ENCODE measurements around the gene RRP8.

The RRP8 gene

DNA sequence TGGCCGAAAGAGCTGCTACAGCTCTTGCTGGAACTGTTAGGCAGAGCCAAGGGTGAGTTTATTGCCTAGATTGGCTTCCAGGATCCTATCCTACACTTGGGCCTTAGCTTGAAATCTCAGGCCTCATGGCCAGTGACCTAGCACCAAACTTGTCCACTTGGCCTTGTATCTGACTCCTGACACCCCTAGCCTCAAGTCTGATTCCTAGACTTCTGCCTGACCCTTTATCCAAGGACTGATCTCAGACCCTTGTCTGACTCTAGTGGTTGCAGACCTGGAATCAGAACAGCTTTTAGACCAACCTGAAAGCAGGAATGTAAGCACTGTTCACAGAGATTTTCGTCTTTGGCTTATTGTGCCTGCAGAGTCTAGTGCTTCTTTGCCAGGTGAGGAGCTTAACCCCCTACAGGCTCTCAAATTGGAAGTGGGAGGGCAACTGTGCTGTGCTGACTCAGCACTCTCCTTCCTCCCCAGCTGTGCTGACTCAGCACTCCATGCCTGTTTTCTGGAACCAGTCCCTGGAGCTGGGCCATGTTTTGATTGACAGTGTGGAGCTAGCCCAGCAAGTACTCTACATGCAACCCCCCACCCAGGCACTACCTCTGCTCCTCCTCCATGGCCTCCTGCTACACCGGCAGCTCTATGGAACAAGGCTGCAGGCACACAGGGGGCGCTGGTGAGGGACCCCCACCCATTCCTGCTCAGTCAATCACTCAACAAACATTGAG lies 35.1 kb downstream of the RRP8 start:
- DNase-seq (ENCODE audit: low read depth in 2 of 2) = no peak

DNA sequence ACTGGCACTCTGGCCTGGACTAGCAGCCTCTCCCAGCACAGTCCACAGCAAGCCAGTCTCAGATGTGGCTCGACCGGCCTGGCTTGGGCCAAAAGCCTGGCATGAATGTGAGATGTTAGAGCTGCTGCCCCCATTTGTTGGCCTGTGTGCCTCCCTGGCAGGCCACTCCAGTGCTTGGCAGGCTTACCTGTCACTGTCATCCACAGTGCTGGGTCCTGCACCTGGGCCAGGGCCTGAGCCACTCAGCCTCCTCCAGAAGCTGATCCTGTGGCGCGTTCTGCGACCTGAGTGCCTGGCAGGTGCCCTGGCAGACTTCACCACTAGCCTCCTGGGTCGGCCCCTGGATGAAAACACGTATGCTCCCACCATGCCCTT lies 36.1 kb downstream of the RRP8 start:
- DNase-seq (ENCODE audit: low read depth in 2 of 2) = no peak

DNA sequence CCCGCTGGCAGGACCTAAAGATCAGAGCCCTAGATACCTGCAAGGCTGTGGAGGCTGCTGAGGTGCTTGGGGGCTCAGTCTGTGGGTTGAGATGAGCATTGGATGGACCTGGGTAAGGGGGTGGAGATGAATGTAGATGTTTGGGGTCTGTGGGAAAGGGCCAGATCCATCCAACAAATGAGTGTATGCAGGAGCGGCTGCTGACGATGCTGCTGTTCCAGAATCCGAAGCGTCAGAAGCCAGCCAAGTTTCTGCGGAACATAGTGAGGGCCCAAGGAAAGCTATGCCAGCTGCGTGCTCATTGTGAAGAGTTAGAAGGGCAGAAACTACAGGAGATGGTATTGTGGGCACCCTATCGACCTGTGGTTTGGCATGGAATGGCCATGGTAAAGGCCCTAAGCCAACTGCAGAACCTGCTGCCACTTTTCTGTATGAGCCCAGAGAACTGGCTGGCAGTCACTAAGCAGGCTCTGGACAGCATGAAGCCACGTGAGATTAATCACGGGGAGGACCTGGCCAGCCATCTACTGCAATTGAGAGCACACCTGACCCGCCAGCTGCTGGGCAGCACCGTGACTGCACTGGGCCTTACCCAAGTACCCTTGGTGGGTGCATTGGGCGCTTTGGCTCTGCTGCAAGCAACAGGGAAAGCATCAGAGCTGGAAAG lies 36.6 kb downstream of the RRP8 start:
- DNase-seq (ENCODE audit: low read depth in 2 of 2) = no peak

DNA sequence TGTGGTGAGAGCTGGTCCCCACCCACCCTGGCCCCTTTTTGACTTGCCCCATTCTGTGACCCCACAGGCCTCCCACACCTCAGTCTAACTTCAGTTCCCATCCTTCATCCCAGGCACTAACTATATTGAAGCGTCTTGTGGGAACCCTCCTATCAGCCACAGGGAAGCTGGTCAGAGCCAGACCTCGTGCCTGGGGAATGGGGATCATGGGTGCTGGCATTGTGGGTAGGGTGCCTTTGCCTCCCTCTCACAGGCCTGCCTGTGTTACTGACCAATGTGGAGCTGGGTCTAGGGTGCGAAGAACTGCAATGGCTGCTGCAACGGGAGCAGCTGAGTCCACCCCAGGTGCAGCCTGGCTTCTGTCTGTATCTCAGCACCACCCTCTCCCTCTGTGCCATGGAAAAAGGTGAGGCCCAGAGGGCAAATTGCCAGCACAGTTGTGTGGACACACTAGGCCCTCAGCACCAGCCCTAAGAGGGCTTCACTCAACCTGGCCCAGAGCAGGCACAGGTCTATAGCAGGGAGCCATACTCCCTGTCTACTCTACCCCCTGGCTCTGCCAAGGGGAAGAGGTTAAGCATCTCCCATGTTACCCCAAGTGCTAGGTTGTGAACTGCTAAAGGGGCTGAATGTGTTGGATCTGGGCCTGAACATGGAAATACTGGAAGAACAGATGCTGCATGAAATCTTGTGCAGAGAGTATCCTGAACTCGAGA lies 37.3 kb downstream of the RRP8 start:
- DNase-seq (ENCODE audit: low read depth in 2 of 2) = no peak

DNA sequence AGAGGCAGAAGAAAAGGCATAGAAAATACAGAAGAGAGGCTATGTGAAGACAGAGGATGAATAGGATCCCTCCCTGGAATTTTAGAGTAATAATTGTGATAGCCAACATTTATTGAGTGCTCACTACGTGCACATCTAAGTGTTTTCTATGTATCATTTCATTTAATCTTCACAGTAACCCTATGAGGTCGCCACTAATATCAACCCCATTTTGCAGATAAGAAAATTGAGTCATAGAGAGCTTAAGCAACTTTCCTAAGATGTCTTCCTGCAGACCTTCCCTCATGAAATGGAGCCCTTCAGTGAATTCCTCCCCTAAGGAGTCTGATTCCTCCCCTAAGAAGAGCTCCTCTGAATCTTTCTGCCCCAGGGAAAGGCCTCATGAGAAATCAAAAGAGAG lies 38.1 kb downstream of the RRP8 start:
- DNase-seq (ENCODE audit: low read depth in 2 of 2) = no peak

DNA sequence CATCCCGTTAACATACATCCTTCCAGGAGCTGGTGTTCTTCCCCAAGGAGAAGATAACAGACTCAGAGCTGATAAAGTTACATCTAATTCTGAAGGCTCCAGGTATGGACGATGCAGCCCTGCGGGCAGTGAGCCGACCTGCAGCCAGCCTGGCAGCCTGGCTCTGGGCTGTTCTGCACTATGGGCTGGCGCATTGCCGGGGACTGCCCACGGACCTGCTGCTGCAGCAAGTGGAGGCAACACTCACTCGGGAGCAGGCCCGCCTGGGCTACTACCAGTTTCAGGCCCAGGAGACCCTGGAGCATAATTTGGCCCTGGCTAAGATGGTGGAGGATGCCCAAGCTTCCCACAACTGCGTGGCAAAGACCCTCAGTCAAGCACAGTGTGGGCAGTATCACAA lies 39.7 kb downstream of the RRP8 start:
- no peak for DNase-seq (ENCODE audit: low read depth in 2 of 2)

DNA sequence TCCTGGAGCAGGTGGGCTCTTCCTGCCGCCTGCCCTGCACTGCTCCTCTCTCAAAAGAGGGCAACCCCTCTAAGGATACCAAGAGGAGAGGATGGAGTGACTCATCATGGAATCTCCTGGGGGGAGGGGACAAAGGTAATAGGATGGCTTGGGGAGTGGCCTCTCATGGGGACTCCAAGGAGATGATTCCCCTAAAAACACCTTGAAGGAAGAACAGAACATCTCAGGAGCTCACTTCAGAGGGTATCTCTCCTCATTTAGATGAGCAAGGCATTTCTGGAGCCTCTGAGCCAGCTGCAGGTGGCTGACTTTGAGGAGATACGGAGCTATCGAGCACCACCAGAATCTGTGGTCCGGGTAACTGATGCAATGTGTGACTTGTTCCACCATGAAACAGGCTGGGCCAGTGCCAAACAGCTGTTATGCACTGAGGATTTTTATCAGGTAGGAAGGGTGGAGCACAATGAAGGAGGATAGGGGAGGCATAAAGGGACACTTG lies 40.2 kb downstream of the RRP8 start:
- DNase-seq (ENCODE audit: low read depth in 2 of 2) = no peak

DNA sequence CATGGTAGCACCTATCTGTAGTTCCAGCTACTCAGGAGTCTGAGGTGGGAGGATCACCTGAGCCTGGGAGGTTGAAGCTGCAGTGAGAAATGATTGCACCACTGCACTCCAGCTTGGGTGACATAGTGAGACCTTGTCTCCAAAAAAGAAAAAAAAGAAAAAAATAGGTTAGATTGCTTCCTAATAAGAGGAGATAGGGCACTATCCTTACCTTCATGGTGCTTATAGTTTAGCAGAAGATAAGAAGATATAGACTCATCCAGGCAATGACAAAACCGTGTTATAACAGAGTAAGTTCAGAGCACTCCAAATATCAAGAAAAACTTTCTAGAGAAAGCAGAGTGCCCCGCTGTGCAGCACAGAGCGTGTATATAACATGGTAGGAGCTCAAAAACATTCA lies 42.1 kb downstream of the RRP8 start:
- no peak for DNase-seq (ENCODE audit: low read depth in 2 of 2)

DNA sequence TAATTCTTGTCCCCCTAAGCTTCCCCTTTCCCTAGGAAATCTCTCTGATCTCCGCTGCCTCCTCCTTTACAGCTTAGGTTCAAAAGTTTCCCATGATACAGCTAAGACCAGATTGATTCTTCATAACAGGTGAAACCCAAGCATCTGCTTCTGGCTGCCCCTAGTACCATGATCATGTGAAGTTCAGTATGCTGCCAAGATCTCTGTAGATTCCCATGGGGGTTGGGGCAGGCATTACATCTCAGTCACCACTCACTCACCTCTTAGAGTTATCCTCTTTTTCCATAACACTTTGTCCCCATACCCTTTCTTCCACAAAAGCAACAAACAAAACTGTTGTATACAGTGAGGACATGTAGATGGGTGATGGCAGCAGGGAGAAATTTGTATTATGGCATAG lies 44.0 kb downstream of the RRP8 start:
- DNase-seq (ENCODE audit: low read depth in 2 of 2) = no peak

DNA sequence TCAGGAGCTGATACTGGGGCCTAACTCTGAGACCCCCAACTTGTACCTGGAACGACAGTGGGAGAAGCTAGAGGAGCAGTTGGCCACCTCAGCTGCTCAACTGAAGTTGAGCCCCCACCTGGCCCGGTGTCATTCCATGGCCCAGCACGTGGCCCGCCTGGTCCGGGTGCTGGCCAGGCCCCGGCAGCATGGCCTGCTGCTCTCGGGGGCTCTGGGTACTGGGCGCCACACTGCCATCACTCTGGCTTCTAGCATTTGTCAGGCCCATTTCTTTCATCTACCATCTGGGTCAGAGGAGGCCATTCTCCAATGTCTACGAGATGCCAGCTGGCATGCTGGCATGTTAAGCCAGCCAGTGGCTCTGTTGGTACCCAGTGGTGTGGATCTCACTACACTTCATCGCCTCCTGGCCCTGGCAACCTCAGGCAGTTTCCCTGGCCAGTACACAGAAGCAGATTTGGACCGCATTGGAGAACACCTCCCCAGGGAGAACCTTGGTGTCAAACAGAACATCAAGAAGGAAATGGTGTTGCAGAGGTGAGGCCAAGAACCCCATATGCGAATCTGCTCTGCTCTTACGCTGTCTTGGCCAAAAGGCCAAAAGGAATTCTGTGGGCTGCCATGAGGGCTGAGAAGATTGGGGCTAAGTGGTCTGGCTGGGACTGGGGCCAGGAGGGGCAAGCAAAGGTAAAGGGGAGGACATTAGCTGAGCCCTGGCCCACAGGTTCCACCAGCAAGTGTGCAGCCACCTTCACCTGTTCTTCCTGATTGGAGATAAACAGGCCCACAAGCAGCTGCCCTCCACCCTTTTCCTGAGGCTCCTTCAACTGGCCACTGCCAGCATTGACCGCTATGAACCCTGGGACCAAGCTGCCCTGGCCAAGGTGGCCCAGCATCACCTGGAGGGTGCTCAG lies 45.4 kb downstream of the RRP8 start:
- DNase-seq (ENCODE audit: low read depth in 2 of 2) = no peak

DNA sequence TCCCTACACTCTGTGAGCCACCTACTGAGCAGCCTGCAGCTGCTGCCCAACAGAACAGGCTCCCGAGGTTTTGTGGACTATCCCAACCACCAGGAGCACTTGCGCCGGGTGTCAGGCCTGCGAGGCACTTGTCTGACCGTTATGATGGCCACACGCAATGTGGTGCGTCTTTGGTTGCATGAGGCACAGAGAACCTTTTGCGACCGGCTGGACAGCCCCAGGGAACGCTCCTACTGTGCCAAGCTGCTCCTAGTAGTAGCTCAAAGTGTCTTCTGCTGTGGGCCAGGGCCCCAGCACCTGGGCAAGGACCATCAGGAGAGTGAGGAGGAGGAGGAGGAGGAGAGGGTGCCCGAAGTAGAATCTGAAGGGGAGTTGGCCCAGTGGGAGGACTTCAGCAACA lies 46.4 kb downstream of the RRP8 start:
- no peak for DNase-seq (ENCODE audit: low read depth in 2 of 2)

DNA sequence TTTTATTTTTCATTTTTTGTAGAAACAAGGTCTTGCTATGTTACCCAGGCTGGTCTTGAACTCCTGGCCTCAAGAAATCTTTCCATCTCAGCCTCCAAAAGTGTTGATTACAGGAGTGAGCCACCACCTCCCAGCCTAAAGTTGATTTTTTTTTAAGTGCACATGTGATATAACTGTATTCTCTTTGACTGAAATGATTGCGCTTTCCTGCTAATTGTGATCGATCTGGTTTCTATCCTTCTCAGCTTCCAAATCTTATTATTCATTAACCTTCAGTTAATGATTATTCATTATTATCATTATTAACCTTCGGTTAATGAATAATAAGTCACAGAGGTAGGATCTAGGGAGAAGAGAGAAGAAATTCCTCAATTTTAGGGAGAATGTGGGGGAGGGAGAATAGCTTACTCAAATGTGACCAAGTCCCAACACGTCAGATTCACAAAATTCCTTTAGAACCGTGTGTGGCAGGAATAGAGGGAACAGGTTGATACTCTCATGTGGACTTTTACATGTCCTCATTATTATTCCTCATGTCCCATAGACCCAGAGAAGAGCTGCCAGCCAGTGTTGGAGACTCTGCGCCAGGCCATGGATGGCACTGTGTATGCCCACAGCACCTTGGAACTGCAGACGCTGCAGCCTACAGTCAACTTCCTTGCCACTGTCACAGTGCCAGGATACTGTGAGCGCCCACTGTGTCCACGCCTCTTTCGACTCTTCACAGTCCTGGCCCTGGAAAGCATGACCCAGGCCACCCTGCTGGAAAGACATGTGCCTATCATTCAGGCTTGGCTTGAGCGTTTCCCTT lies 47.1 kb downstream of the RRP8 start:
- no peak for DNase-seq (ENCODE audit: low read depth in 2 of 2)

DNA sequence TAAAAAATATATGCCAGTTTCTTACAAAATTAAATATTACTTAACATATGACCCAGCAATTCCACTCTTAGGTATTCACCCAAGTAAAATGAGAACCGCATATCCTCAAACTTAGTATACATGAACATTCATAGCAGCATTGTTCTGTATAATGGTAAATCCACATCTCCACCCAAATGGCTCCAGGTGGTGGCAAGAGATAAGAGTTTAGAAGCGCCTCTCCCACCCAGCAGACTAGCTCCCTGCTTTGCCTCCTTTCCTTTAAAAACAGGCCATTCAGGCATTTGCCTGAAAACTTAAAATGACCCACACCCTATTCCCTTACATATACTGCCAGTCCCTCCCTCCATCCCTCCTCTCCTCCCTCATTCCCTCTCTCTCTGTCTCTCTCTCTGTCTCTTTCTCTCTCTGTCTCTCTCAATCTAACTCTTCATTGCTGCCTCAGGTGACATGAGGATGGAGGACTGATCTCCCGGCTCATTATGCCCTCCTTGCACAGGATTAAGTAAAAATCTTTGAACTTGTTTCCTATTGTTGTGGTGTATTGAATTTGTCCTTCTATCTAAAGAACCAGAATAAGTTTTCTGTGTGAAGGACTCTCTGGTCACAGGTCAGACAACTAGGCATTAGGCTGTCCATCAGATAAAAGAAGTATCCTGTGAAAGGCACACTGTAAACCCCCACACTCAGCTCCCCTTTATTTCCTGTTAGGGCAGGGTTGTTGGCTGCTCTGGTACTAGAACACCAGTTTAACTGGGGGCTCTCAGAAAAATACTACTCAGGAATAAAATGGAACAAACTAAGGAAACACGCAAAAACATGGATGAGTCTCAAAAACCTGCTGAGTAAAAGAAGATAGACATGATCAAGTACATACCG lies 48.3 kb downstream of the RRP8 start:
- DNase-seq (ENCODE audit: low read depth in 2 of 2) = no peak

DNA sequence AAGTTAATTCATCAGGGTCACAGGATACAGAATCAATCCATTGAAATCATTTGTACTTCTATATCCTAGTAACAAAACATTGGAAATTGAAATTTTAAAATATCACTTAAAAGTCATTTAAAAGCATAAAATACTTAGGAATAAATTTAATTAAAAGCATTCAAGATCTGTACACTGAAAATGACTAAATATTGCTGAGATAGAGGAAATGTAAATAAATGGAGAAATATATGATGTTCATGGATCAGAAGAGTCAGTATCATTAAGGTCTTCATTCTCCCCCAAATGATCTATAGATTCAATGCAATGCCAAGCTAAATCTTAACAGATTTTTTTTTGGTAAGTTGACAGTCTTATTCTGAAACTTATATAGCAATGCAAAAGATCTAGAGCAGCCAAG lies 49.8 kb downstream of the RRP8 start:
- no peak for DNase-seq (ENCODE audit: low read depth in 2 of 2)

DNA sequence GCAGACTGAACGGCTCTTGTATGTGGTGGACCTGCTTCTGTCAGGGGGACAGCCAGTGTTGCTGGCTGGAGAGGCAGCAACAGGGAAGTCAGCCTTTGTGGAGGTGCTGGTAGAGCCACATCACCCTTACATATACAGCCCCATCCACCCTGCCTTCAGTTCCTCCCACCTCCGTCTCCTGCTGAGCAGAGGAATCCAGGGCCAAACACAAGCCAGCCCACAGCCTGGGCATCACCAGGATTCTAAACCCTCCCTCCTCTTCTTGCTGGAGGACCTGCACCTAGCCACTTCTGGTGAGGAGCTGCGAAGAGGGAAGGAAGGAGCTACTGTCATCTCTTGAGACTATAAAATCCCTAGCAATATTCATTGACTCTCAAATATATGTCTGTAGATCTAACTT lies 54.8 kb downstream of the RRP8 start:
- DNase-seq (ENCODE audit: low read depth in 2 of 2) = no peak

DNA sequence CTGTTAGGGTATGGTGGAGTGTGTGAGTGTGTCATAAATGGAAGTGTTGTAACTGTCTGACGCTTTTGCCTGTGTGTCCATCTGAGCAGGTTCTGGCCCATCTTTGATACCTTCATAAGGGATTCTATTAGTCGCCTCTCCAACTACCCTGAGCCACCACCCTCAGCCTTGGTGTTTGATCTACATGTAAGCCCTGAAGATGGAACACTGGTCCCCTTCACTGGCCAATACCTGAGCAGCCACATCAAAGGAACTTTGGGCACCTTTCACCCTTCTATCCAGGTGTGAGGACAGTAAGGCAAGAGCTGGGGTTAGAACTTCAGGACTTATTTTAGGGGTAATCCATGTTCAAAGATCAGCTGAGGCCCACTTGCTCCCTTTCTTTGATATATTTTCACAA lies 55.3 kb downstream of the RRP8 start:
- no peak for DNase-seq (ENCODE audit: low read depth in 2 of 2)

DNA sequence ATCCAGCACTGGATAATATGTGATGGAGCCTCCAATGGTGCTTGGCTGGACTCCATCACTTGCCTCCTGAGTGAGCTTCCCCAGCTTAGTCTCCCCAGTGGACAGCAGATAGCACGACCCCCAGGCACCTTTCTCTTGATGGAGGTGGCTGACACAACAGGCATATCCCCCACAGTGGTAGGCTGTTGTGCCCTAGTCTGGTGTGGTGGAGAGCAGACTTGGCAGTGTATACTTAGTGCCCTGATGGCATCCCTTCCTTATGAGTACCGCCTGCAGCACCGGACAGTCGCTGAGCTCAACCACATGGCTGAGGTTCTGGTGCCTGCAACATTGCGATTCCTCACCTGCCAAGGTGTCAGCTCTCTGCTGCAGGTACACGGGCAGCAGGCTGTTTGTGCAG lies 56.2 kb downstream of the RRP8 start:
- no peak for DNase-seq (ENCODE audit: low read depth in 2 of 2)

DNA sequence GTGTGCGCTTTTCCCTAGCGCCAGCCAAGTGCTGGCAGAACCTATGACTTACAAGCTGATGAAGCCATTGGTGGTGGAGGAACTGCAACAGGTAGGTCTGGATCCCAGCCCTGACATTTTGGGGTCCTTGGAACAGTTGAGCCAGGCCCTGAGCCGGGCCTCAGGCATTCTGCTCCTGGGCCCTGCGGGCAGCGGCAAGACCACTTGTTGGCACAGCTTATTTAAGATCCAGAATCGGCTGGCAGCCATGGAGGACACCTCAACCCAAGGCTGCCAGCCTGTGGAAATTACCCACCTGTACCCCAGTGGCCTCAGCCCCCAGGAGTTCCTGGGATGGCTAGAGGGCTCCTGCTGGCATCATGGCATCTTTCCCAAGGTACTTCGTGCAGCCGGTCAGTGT lies 56.7 kb downstream of the RRP8 start:
- no peak for DNase-seq (ENCODE audit: low read depth in 2 of 2)

DNA sequence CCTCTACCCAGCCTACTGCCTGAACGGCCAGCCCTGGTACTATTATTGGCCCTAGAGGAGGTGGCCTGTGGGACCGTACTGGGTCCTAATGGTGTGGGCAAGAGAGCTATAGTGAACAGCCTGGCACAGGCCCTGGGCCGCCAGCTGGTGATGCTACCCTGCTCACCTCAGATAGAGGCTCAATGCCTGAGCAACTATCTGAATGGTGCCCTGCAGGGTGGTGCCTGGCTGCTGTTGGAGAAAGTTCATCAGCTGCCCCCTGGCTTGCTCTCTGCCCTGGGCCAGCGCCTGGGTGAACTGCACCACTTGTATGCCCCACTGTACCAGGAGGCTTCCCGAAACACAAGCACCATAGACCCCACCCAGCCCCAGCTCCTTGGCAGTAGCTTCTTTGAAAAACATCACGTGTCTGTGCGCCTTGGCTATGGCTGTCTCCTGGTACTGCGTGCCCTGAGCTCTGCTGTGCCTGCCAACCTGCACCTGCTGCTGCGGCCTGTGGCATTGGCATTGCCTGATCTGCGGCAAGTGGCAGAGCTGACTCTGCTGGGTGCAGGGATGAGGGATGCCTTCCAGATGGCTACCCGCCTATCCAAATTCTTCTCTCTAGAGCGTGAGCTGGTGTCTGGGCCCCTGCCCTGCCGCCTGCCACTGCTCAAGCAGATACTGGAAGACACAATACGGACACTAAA lies 57.4 kb downstream of the RRP8 start:
- DNase-seq (ENCODE audit: low read depth in 2 of 2) = no peak
